HEK293 (cell line): ENCODE data around the gene P2RY6.

Source experiments
- CTCF ChIA-PET: fragments of 350-600 bp; formaldehyde crosslinking; extraction: SDS; loops from one replicate; lab custom pipeline; 2021; ENCODE audit warnings: antibody characterized with exemption; lab: Yijun Ruan, JAX
- POLR2A ChIA-PET: fragments of 300-600 bp; formaldehyde crosslinking; extraction: SDS; loops from one replicate; lab custom pipeline; 2020; ENCODE audit warnings: antibody characterized with exemption, inconsistent platforms; lab: Yijun Ruan, JAX
- H3K27ac ChIP-seq: fragments of 200-500 bp; sonication (Bioruptor generic); 2 replicates; pipeline ENCODE4 v1.5.1; 2014; ENCODE audit warnings: low read depth, low read length, control low read depth, inconsistent platforms; ENCODE audit errors: extremely low read depth
- H3K36me3 ChIP-seq, 2 experiments: fragments of 200-500 bp in 1 of 2; sonication (Bioruptor generic) in 1 of 2; 1 replicate in 1 of 2; 2 replicates in 1 of 2; pipeline ENCODE4 v1.5.1; 2014 to 2017; ENCODE audit warnings: inconsistent platforms in 2 of 2, low read length in 2 of 2; ENCODE audit not compliant: control insufficient read depth in 2 of 2, insufficient read depth in 1 of 2
- H3K4me1 ChIP-seq: fragments of 200-500 bp; sonication (Bioruptor generic); 2 replicates; pipeline ENCODE4 v1.5.1; 2014; ENCODE audit warnings: mild to moderate bottlenecking, low read length, inconsistent platforms; ENCODE audit not compliant: control insufficient read depth, insufficient read depth
- H3K4me3 ChIP-seq: 2 replicates; pipeline ENCODE4 v1.5.1; 2011; ENCODE audit warnings: low read depth, mild to moderate bottlenecking, control low read depth, low read length, moderate library complexity
- H3K9me3 ChIP-seq: fragments of 200-500 bp; sonication (Bioruptor generic); 2 replicates; pipeline ENCODE4 v1.5.1; 2014; ENCODE audit warnings: low read depth, low read length, inconsistent platforms; ENCODE audit not compliant: control insufficient read depth, insufficient read depth
- GLIS1 ChIP-seq: fragments of 450-650 bp; formaldehyde crosslinking; IDR thresholded peaks from 2 replicates; pipeline ENCODE4 v1.5.1; 2016; ENCODE audit warnings: missing biosample characterization, missing genetic modification characterization
- HIC1 ChIP-seq: fragments of 450-650 bp; formaldehyde crosslinking; IDR thresholded peaks from 2 replicates; pipeline ENCODE4 v1.5.1; 2016; ENCODE audit warnings: missing biosample characterization, missing genetic modification characterization
- KLF1 ChIP-seq: fragments of 450-650 bp; formaldehyde crosslinking; IDR thresholded peaks from 2 replicates; pipeline ENCODE4 v1.5.1; 2016; ENCODE audit warnings: missing biosample characterization, missing genetic modification characterization
- KLF16 ChIP-seq: fragments of 450-650 bp; formaldehyde crosslinking; IDR thresholded peaks from 2 replicates; pipeline ENCODE4 v1.5.1; 2017; ENCODE audit warnings: missing biosample characterization, missing genetic modification characterization
- PRDM1 ChIP-seq: fragments of 450-650 bp; formaldehyde crosslinking; IDR thresholded peaks from 2 replicates; pipeline ENCODE4; 2016; ENCODE audit warnings: missing biosample characterization, missing genetic modification characterization
- PRDM6 ChIP-seq: fragments of 450-650 bp; formaldehyde crosslinking; IDR thresholded peaks from 2 replicates; pipeline ENCODE4 v1.5.1; 2017; ENCODE audit warnings: missing biosample characterization, missing genetic modification characterization
- SCRT1 ChIP-seq: fragments of 450-650 bp; formaldehyde crosslinking; IDR thresholded peaks from 2 replicates; pipeline ENCODE4 v1.5.1; 2016; ENCODE audit warnings: missing biosample characterization, missing genetic modification characterization, borderline replicate concordance
- SCRT2 ChIP-seq: fragments of 450-650 bp; formaldehyde crosslinking; IDR thresholded peaks from 2 replicates; pipeline ENCODE4 v1.5.1; 2016; ENCODE audit warnings: missing biosample characterization, missing genetic modification characterization
- ZBTB48 ChIP-seq: fragments of 450-650 bp; formaldehyde crosslinking; IDR thresholded peaks from 2 replicates; pipeline ENCODE4 v1.5.1; 2016; ENCODE audit warnings: missing biosample characterization, missing genetic modification characterization
- ZNF155 ChIP-seq: fragments of 450-650 bp; formaldehyde crosslinking; IDR thresholded peaks from 2 replicates; pipeline ENCODE4 v1.5.1; 2016; ENCODE audit warnings: missing biosample characterization, missing genetic modification characterization
- ZNF157 ChIP-seq: fragments of 450-650 bp; formaldehyde crosslinking; IDR thresholded peaks from 2 replicates; pipeline ENCODE4 v1.5.1; 2016; ENCODE audit warnings: missing biosample characterization, missing genetic modification characterization
- ZNF302 ChIP-seq: fragments of 450-650 bp; formaldehyde crosslinking; IDR thresholded peaks from 2 replicates; pipeline ENCODE4 v1.5.1; 2016; ENCODE audit warnings: missing biosample characterization, missing genetic modification characterization, low read depth
- ZNF473 ChIP-seq: fragments of 450-650 bp; formaldehyde crosslinking; IDR thresholded peaks from 2 replicates; pipeline ENCODE4 v1.5.1; 2017; ENCODE audit warnings: missing biosample characterization, missing genetic modification characterization
- ZNF48 ChIP-seq: fragments of 450-650 bp; formaldehyde crosslinking; IDR thresholded peaks from 2 replicates; pipeline ENCODE4 v1.5.1; 2016; ENCODE audit warnings: missing biosample characterization, missing genetic modification characterization
- ZNF544 ChIP-seq: fragments of 450-650 bp; formaldehyde crosslinking; IDR thresholded peaks from 2 replicates; pipeline ENCODE4 v1.5.0; 2017; ENCODE audit warnings: missing biosample characterization, missing genetic modification characterization
- ZNF560 ChIP-seq: fragments of 450-650 bp; formaldehyde crosslinking; IDR thresholded peaks from 2 replicates; pipeline ENCODE4 v1.5.1; 2017; ENCODE audit warnings: missing biosample characterization, missing genetic modification characterization, borderline replicate concordance
- ZNF571 ChIP-seq: fragments of 450-650 bp; formaldehyde crosslinking; IDR thresholded peaks from 2 replicates; pipeline ENCODE4 v1.5.0; 2017; ENCODE audit warnings: missing biosample characterization, missing genetic modification characterization
- ZNF645 ChIP-seq: fragments of 450-650 bp; formaldehyde crosslinking; IDR thresholded peaks from 2 replicates; pipeline ENCODE4; 2016; ENCODE audit warnings: missing biosample characterization, missing genetic modification characterization
- ZNF654 ChIP-seq: fragments of 450-650 bp; formaldehyde crosslinking; IDR thresholded peaks from 2 replicates; pipeline ENCODE4 v1.5.1; 2016; ENCODE audit warnings: low read depth, missing biosample characterization, missing genetic modification characterization
- ZNF701 ChIP-seq: fragments of 450-650 bp; formaldehyde crosslinking; IDR thresholded peaks from 2 replicates; pipeline ENCODE4 v1.5.1; 2016; ENCODE audit warnings: missing biosample characterization, missing genetic modification characterization
- ZNF776 ChIP-seq: fragments of 450-650 bp; formaldehyde crosslinking; IDR thresholded peaks from 2 replicates; pipeline ENCODE4 v1.5.0; 2017; ENCODE audit warnings: missing biosample characterization, missing genetic modification characterization, borderline replicate concordance
- ZNF843 ChIP-seq: fragments of 450-650 bp; formaldehyde crosslinking; IDR thresholded peaks from 2 replicates; pipeline ENCODE4 v1.5.1; 2016; ENCODE audit warnings: missing biosample characterization, missing genetic modification characterization
- ZSCAN16 ChIP-seq: fragments of 450-650 bp; formaldehyde crosslinking; IDR thresholded peaks from 2 replicates; pipeline ENCODE4 v1.5.1; 2016; ENCODE audit warnings: missing biosample characterization, missing genetic modification characterization

Gene P2RY6

GRCh38 chr11:73280626-73281025 is 8.5 kb downstream of the P2RY6 start:
- TF ChIP-seq ZNF48 (tag by site-specific recombination) (no peak), PRDM6 (tag by site-specific recombination) (no peak), ZSCAN16 (tag by site-specific recombination) (no peak), KLF16 (tag by site-specific recombination) (no peak), ZNF544 (tag by site-specific recombination) (no peak), ZNF843 (tag by site-specific recombination) (no peak), ZNF776 (tag by site-specific recombination) (no peak)
- Histone ChIP-seq H3K27ac (no peak overlapping the region), H3K4me3 (no peak overlapping the region), H3K9me3 (no peaks in the 10 kb centered on the region), H3K36me3 (no peaks in the 10 kb centered on the region), H3K4me1 (no peaks in the 10 kb centered on the region)
- CTCF ChIA-PET = interaction anchor here (0.8 to 2.7 kb wide), 4 partner anchors 8 to 137 kb away, joined by 3 to 17 read pairs (median 4); no protein-coding TSS in a partner anchor
- POLR2A ChIA-PET = no interaction called here

- Histone ChIP-seq H3K36me3 (no peaks in the 10 kb centered on the region), H3K4me3 (no peak overlapping the region), H3K4me1 (no peaks in the 10 kb centered on the region), H3K9me3 (no peaks in the 10 kb centered on the region), H3K27ac (no peak overlapping the region)
- ChIA-PET POLR2A (interaction anchor here (0.6 kb wide), 1 partner anchor 26 kb away, joined by 3 read pairs; no protein-coding TSS in a partner anchor), CTCF (interaction anchor here (0.5 to 2.7 kb wide), 3 partner anchors 8 to 137 kb away, joined by 3 to 17 read pairs (median 4); no protein-coding TSS in a partner anchor)
- TF ChIP-seq ZNF776 (tag by site-specific recombination) (no peak), ZBTB48 (tag by site-specific recombination) (no peak), ZNF155 (tag by site-specific recombination) (no peak), ZNF560 (tag by site-specific recombination) (no peak), ZNF701 (tag by site-specific recombination) (no peak), PRDM6 (tag by site-specific recombination) (no peak), KLF16 (tag by site-specific recombination) (no peak), HIC1 (no peak)
These were observed 9.1 kb downstream of the P2RY6 start for GRCh38 chr11:73281201-73281741.

GRCh38 chr11:73281796-73282660 is 9.9 kb downstream of the P2RY6 start:
- no peaks in the 10 kb centered on the region for H3K9me3 ChIP-seq
- H3K4me1 ChIP-seq = no peaks in the 10 kb centered on the region
- H3K4me3 ChIP-seq = no peak overlapping the region
- ChIA-PET POLR2A (interaction anchor here (0.6 kb wide), 1 partner anchor 25 kb away, joined by 3 read pairs; no protein-coding TSS in a partner anchor), CTCF (interaction anchor here (0.5 to 2.1 kb wide), 3 partner anchors 25 to 39 kb away, joined by 4 to 9 read pairs (median 5); no protein-coding TSS in a partner anchor)
- no peak overlapping the region for H3K27ac ChIP-seq
- no peaks in the 10 kb centered on the region for H3K36me3 ChIP-seq
- TF ChIP-seq ZNF302 (tag by site-specific recombination) (no peak), SCRT2 (tag by site-specific recombination) (no peak), PRDM1 (tag by site-specific recombination) (no peak), GLIS1 (tag by site-specific recombination) (no peak), ZNF157 (no peak), ZNF473 (tag by site-specific recombination) (no peak), ZNF654 (tag by site-specific recombination) (no peak), ZNF571 (tag by site-specific recombination) (no peak), KLF1 (tag by site-specific recombination) (no peak), ZNF645 (tag by site-specific recombination) (no peak), SCRT1 (no peak)
